ENCODE measurements around the gene DZIP3. TPM values are rescaled to one million over a fixed set of nuclear protein-coding genes. Genes with fewer than 3 reads are reported as not detected.
"Not testable (repeated sequence)": the region's sequence is repeated elsewhere in the genome, so short reads cannot be mapped to it uniquely, and the experiment has no call there.

DZIP3 gene
- total and polyA plus RNA-seq, 8 donors: 2.8 to 12.3 (median 6.0) TPM

- no peaks in the 10 kb centered on the region for H3K36me3 ChIP-seq
- intact Hi-C loops (cut with DNase I): no loop called here
- H3K4me3 ChIP-seq: no peak overlapping the region
- FAIRE-seq: no peak
- no peaks in the 10 kb centered on the region for H3K27me3 ChIP-seq
- ATAC-seq: no peak
- no peaks in the 10 kb centered on the region for H3K9me3 ChIP-seq
- no peak for TF ChIP-seq CTCF (IDR thresholded peaks at IDR 0.05)
- DNase-seq: no peak
- H3K27ac ChIP-seq: no peak overlapping the region
- H3K4me1 ChIP-seq: no peaks in the 10 kb centered on the region
Measured at GRCh38 chr3:108672701-108673100, 83.2 kb downstream of the DZIP3 start.

- intact Hi-C loops (cut with DNase I): no loop called here
- FAIRE-seq: no peak
- Histone ChIP-seq H3K27ac (no peak overlapping the region), H3K27me3 (no peaks in the 10 kb centered on the region), H3K4me3 (no peak overlapping the region), H3K36me3 (no peaks in the 10 kb centered on the region), H3K4me1 (no peaks in the 10 kb centered on the region), H3K9me3 (no peaks in the 10 kb centered on the region)
- no peak for TF ChIP-seq CTCF (IDR thresholded peaks at IDR 0.05)
- ATAC-seq: no peak
- WGBS, 2 donors: 91 to 93% methylated on average over 3 of the region's 3 CpGs
- no peak for DNase-seq
Measured at GRCh38 chr3:108673988-108674661, 84.6 kb downstream of the DZIP3 start.

GRCh38 chr3:108677811-108678210 is 88.3 kb downstream of the DZIP3 start:
- intact Hi-C loops (cut with DNase I): no loop called here
- H3K9me3 ChIP-seq: no peaks in the 10 kb centered on the region
- ATAC-seq (no peak), FAIRE-seq (no peak), DNase-seq (no peak)
- no peaks in the 10 kb centered on the region for H3K36me3 ChIP-seq
- H3K27ac ChIP-seq: no peak overlapping the region
- no peak overlapping the region for H3K4me3 ChIP-seq
- no peak for TF ChIP-seq CTCF (IDR thresholded peaks at IDR 0.05)
- WGBS, 2 donors: 77 to 82% methylated on average over 1 of the region's 1 CpG
- no peaks in the 10 kb centered on the region for H3K4me1 ChIP-seq
- H3K27me3 ChIP-seq: no peaks in the 10 kb centered on the region

- H3K27me3 ChIP-seq; H3K9me3 ChIP-seq; ATAC-seq; FAIRE-seq; DNase-seq; H3K27ac ChIP-seq; H3K4me1 ChIP-seq; H3K4me3 ChIP-seq; H3K36me3 ChIP-seq; intact Hi-C loops (cut with DNase I): not testable (repeated sequence)
- WGBS, 2 donors: 79 to 93% methylated on average over 2 of the region's 2 CpGs
Measured at GRCh38 chr3:108692286-108692685, 102.8 kb downstream of the DZIP3 start.

- Histone ChIP-seq H3K36me3 (no peaks in the 10 kb centered on the region), H3K4me1 (no peaks in the 10 kb centered on the region), H3K27me3 (no peaks in the 10 kb centered on the region), H3K4me3 (no peak overlapping the region), H3K27ac (no peak overlapping the region), H3K9me3 (no peaks in the 10 kb centered on the region)
- 73 to 79% methylated on average over 1 of the region's 1 CpG for WGBS, 2 donors
- FAIRE-seq (no peak), ATAC-seq (no peak), DNase-seq (no peak)
- no peak for TF ChIP-seq CTCF (IDR thresholded peaks at IDR 0.05)
- intact Hi-C loops (cut with DNase I): no loop called here
Measured at GRCh38 chr3:108698461-108698860, 108.9 kb downstream of the DZIP3 start.
